Chondrocyte (in vitro differentiated cells): ENCODE measurements around the gene EHMT1. TPM values are rescaled to one million over a fixed set of nuclear protein-coding genes. Genes with fewer than 3 reads are reported as not detected.
"Not testable (repeated sequence)": the region's sequence is repeated elsewhere in the genome, so short reads cannot be mapped to it uniquely, and the experiment has no call there.

Experiments used
- DNase-seq: peaks from one replicate; pipeline ENCODE4 v3.0.0; 2021; ENCODE audit warnings: mixed read lengths, low spot score
- H3K27ac Mint-ChIP-seq: one replicate; pipeline ENCODE4 v1.8.0; 2021; ENCODE audit warnings: mild to moderate bottlenecking, moderate library complexity, mixed read lengths; ENCODE audit not compliant: unreplicated experiment
- H3K27me3 Mint-ChIP-seq: 2 replicates; pipeline ENCODE4 v1.8.0; 2021; ENCODE audit warnings: low read depth, mixed read lengths
- H3K36me3 Mint-ChIP-seq: 2 replicates; pipeline ENCODE4 v1.8.0; 2021; ENCODE audit warnings: low read depth, mixed read lengths
- H3K4me1 Mint-ChIP-seq: 2 replicates; pipeline ENCODE4 v1.8.0; 2021; ENCODE audit warnings: low read depth, mild to moderate bottlenecking, mixed read lengths
- H3K4me3 Mint-ChIP-seq: one replicate; pipeline ENCODE4 v1.8.0; 2021; ENCODE audit warnings: mild to moderate bottlenecking, moderate library complexity, mixed read lengths; ENCODE audit not compliant: unreplicated experiment
- H3K9me3 Mint-ChIP-seq: 2 replicates; pipeline ENCODE4 v1.8.0; 2021; ENCODE audit warnings: low read depth, mixed read lengths
- total RNA-seq: library from RNA; stranded (reverse); gene quantifications from 3 replicates; pipeline ENCODE4 v1.2.1, GENCODE V29; 2021
- TF ChIP-seq, protein P1 (sequence below): fragments of 200-600 bp; sonication (generic); IDR thresholded peaks from 2 replicates; pipeline ENCODE4 v1.5.0; 2021; ENCODE audit warnings: antibody characterized with exemption, mild to moderate bottlenecking, moderate library complexity

Gene EHMT1
- total RNA-seq, 1 donor from 2014 or later, result 61.0 TPM

DNA sequence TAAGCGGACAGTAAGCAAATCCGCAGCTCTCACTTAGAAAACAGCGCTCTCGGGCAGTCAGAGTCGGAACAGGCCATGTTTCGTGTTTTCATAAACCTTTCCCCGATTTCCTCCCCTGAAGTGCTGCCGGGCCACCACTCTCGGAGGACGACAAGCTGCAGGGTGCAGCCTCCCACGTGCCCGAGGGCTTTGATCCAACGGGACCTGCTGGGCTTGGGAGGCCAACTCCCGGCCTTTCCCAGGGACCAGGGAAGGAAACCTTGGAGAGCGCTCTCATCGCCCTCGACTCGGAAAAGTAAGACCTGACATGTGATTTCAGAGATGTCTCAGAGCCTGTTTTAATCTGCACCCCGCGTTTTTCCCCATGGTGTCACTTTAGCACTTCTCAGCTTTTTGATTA is 159.0 kb downstream of the EHMT1 start:
- Mint-ChIP-seq H3K9me3 (no peaks in the 10 kb centered on the region), H3K27ac (no peak overlapping the region), H3K36me3 (peaks cover 25% of the 10 kb centered on the region), H3K27me3 (no peaks in the 10 kb centered on the region), H3K4me3 (no peak overlapping the region), H3K4me1 (no peaks in the 10 kb centered on the region)
- TF ChIP-seq, protein P1, sequence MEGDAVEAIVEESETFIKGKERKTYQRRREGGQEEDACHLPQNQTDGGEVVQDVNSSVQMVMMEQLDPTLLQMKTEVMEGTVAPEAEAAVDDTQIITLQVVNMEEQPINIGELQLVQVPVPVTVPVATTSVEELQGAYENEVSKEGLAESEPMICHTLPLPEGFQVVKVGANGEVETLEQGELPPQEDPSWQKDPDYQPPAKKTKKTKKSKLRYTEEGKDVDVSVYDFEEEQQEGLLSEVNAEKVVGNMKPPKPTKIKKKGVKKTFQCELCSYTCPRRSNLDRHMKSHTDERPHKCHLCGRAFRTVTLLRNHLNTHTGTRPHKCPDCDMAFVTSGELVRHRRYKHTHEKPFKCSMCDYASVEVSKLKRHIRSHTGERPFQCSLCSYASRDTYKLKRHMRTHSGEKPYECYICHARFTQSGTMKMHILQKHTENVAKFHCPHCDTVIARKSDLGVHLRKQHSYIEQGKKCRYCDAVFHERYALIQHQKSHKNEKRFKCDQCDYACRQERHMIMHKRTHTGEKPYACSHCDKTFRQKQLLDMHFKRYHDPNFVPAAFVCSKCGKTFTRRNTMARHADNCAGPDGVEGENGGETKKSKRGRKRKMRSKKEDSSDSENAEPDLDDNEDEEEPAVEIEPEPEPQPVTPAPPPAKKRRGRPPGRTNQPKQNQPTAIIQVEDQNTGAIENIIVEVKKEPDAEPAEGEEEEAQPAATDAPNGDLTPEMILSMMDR, result no peak
- DNase-seq, result peak; percentile 79

DNA sequence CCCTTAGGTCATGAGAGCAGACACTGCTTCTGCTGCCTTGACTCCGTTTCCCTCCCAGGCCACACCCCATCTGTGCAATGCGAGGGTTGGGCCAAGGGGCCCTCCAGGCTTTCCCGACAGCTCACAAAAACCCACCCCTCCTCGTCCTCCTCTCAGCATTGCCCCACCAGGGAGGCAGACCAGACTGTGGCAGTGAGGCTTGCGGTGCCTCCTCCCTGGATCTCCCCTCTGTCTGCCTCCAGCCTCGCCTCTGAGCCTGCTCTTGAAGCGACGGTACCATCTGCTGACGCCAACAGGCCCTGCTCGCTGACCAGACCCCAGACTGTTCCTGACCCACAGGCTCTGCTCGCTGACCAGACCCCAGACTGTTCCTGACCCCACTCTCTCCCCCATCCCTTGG is 159.5 kb downstream of the EHMT1 start:
- peaks cover 29% of the 10 kb centered on the region for H3K36me3 Mint-ChIP-seq
- peak; percentile 72 for DNase-seq
- H3K4me1 Mint-ChIP-seq, result no peaks in the 10 kb centered on the region
- H3K4me3 Mint-ChIP-seq, result no peak overlapping the region
- no peaks in the 10 kb centered on the region for H3K27me3 Mint-ChIP-seq
- H3K9me3 Mint-ChIP-seq, result no peaks in the 10 kb centered on the region
- H3K27ac Mint-ChIP-seq, result no peak overlapping the region
- TF ChIP-seq, protein P1, result no peak

- TF ChIP-seq, protein P1, result no peak
- Mint-ChIP-seq H3K4me1 (no peaks in the 10 kb centered on the region), H3K9me3 (no peaks in the 10 kb centered on the region), H3K4me3 (no peak overlapping the region), H3K27me3 (no peaks in the 10 kb centered on the region), H3K27ac (no peak overlapping the region), H3K36me3 (peaks cover 30% of the 10 kb centered on the region)
- peak; percentile 71 for DNase-seq
These were observed 160.1 kb downstream of the EHMT1 start for GRCh38 chr9:137778914-137779313.

GRCh38 chr9:137780031-137780430 is 161.2 kb downstream of the EHMT1 start:
- peaks cover 32% of the 10 kb centered on the region for H3K36me3 Mint-ChIP-seq
- H3K9me3 Mint-ChIP-seq, H3K4me3 Mint-ChIP-seq, H3K27me3 Mint-ChIP-seq, H3K4me1 Mint-ChIP-seq, H3K27ac Mint-ChIP-seq: not testable (repeated sequence)
- peak; percentile 8 for DNase-seq

GRCh38 chr9:137781906-137782585 is 163.2 kb downstream of the EHMT1 start:
- Mint-ChIP-seq H3K4me3 (no peak overlapping the region), H3K27ac (no peak overlapping the region), H3K36me3 (peaks cover 30% of the 10 kb centered on the region), H3K27me3 (no peaks in the 10 kb centered on the region), H3K4me1 (peaks cover 5% of the 10 kb centered on the region), H3K9me3 (no peaks in the 10 kb centered on the region)
- TF ChIP-seq, protein P1, result no peak
- peak; percentile 81 for DNase-seq

- TF ChIP-seq, protein P1, result no peak
- Mint-ChIP-seq H3K27ac (no peak overlapping the region), H3K27me3 (no peaks in the 10 kb centered on the region), H3K9me3 (no peaks in the 10 kb centered on the region), H3K36me3 (peaks cover 30% of the 10 kb centered on the region), H3K4me3 (no peak overlapping the region), H3K4me1 (peaks cover 9% of the 10 kb centered on the region)
- peak; percentile 59 for DNase-seq
These were observed 164.7 kb downstream of the EHMT1 start for GRCh38 chr9:137783521-137783920.
